Stimulated activated CD4-positive, alpha-beta T cell treated with anti-CD3 and anti-CD28 coated beads, Interleukin-4, amount 100 ng/mL, for 48 hours (primary cell): ENCODE data around the gene TIMP2.

ENCODE experiments used
- DNase-seq, 2 donors: peaks; one replicate each; pipeline ENCODE4 v3.0.0-alpha.2; 2020; ENCODE audit warnings: low read depth in 2 of 2

TIMP2 gene

DNA sequence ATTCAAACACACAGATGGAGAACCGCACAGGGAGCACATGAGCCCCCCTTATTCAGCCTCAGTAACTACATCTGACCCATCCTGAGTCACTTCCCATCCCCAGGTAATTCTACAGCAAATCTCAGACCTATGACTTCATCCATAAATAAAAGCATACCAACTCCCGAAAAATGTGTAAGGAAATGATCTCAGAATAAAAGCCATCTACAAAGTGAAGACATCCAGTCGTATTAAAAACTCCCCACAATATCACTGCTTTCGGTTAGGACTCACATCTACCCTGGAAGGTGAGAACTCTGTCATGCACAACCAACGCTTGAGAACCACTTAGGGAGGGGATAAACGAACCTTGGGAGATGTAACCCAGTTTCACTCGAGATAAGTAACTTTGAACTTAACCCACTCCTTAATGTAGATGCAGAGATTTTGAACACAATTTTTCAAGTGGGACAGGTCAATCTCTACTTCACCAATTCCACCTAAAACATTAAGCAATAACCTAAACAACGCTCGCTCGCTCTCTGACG, 85.9 kb downstream of the TIMP2 start:
- no peak for DNase-seq

DNA sequence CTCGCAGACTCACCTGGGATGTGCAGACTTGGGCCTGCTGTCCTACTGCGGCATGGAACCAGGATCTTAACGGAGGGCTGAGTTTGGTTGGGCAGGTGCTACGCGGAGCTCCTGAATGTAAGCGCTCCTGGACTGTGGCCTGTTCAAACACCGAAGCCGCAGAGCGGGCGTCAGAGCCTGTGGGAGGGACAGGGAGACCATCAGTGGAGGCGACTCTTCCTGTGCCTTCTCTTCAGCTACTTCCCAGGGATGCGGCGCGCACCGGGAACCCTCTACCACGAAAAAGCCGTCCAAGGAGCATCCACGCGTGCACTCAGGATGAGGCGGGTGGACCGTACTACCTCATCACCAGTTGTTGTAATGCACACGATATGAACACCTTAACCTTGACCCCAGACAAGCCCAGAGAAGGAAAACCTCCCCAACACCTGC, 86.6 kb downstream of the TIMP2 start:
- no peak for DNase-seq

GRCh38 chr17:78836420-78837021, 88.7 kb downstream of the TIMP2 start:
- DNase-seq, result no peak

- no peak for DNase-seq
These were observed 90.6 kb downstream of the TIMP2 start for GRCh38 chr17:78834571-78834970.

DNA sequence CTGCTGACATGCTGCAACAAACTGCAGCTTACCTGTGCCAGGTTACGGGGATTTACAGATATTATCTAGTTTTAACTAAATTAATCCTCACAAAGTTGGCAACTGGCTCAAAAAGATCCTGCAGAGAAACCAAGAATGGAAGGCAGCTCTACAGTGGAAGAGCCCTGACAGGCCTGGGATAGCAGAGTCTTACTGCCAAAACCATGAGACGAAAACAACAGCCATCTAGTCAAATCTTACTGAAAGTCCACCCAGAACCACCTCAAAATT, 92.7 kb downstream of the TIMP2 start:
- no peak for DNase-seq

DNA sequence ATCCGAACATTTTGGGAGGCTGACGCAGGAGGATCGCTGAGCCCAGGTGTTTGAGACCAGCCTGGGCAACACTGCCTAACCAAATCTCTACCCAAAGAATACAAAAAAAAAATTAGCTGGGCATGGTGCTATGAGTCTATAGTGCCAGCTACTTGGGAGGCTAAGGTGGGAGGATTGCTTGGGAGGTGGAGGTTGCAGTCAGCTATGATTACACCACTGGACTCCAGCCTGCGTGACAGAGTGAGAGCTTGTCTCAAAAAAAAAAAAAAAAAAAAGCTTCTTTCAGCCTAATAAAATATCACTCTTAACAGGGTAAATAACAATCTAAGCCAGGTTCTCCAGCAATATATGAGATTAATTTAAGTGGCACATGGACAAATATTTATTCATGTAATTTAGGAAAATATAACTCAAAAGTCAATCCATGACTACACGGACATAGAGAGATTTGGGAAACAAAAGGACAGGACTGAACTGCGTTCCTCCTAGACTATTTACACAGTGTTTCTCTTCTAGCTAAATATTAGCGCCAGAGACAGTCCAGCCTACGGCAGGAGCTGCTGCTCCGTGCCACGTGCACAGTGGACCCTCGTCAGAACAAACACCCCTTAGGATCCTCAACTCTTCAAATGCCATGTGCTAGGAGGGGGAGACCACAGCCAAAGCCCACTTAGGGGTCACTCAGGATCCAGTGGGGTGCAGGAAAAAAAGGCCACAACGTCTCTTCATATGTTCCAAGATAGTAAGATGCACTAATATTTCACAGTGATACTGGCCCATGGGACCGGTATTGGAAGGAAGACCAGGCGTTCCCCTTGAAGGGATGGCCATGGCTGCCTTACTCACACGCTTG, 93.3 kb downstream of the TIMP2 start:
- no peak for DNase-seq

DNA sequence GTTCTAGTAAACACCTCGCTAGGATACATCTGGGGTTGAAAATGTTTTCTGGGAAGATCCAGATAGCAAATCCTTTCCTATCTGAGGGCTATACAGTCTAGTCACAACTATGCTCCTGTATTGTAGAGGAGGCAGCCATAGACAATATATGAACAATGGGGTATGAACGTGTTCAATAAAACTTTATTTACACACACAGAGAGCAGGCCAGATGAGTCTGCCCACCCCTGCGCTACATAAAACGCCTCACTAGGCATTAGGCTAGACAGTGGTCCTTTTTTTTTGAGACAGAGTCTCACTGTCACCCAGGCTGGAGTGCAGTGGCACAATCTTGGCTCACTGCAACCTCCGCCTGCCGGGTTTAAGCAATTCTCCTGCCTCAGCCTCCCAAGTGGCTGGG, 95.7 kb downstream of the TIMP2 start:
- no peak for DNase-seq

- no peak for DNase-seq
These were observed 96.6 kb downstream of the TIMP2 start for GRCh38 chr17:78828470-78829185.

DNA sequence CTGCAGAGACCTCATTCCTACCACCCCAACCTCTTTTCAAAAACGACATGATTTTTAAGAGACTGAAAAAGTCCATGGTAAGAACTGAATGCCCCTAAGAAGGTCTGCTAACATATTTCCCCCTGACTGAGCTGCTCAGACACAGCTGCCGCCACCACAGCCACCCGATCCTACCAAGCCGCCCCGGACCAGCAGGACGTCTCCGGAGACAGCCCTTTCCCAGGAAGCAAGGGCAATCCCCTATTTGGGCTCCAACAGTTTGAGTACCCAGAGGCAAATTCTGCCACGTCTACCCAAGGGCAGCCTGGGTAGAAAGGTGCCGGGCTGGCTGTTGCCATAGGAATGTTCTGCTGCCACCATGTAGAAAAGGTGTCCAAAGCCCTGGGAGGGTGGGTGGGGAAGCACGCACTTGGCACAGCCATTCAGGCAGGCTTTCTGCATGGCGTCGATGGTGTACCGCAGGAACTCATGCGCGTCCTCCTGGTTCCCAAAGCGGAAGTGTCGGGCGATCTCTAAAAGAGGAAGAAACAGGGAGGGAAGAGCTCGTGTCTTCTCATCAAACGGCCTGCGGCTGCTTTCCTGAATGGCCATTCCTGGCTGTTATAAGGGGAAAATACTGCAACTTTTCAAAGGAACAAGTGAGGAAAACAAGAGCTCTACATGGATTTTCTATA, 98.2 kb downstream of the TIMP2 start:
- no peak for DNase-seq

- DNase-seq, result no peak
These were observed 98.8 kb downstream of the TIMP2 start for GRCh38 chr17:78826421-78826820.

DNA sequence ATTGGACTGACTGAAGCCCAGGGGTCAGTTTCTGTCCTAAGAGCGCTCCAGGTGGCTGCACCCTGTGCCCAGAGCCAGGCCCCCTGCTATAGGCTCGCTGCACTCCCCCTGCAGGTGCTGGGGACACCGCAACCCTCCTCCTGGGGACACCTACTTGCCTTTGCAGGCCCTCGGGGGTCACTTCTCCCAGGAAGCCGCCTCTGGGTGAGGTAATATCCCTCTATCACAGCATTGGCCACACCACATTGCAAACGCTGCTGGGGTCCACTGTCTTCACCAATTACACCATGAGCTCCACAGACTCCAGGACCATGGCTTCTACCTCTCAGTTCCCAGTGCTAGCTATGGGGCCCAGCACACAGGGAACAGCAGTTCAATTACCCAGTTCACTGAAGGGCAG, 99.5 kb downstream of the TIMP2 start:
- DNase-seq, result no peak

DNA sequence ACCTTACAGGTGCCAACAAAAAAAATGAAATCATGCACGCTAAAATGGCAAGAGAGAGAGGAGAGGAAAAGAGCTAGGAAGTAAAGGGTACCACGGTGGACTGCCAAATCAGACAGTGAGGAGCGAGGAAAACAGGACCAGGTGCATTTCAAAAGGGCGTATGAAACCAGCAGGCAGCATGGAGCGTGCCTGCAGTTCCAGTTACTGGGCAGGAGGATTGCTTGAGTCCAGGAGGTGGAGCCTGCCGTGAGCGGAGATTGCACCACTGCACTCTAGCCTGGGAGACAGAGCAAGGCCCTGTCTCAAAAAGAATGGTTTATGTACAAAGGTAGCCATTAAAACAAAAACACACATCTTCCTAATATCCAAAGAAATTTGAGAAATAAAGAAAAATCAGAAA, 100.9 kb downstream of the TIMP2 start:
- DNase-seq, result no peak

DNA sequence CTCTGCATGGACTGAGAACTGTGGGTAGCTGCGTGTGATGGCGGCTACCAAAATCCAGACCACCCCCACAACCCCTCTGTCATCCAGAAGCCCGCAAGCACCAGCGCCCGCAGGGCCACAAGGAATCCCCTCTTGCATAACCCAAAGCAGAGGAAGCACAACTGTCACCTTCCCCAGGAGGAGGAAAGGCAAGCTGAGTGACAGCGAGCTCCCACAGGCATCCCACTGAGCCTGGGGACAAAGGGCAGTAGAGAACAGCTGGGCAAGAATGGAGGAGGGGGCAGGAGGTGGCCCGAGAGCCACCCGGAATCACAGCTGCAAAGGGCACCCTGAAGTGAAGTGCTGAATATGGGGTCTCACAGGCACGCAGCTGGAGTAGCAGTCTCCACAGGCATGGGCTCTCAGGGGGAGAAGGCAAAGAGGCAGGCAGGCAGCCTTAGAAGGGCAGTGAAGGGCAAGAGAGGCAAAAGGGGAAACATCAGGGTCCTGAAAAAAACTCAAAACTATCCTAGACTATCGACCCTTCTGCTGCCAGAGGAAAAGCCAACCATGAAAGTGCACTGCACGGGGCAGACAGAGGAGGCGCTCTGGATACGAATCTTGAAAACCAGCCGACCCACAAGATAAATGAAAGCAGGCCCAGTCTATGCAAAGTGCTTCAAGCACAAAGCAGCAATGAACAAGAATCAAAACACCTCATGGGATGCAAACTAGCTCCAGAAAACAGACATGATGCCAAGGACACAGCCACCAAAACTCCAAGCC, 101.7 kb downstream of the TIMP2 start:
- no peak for DNase-seq

- no peak for DNase-seq
These were observed 102.6 kb downstream of the TIMP2 start for GRCh38 chr17:78822552-78822951.

DNA sequence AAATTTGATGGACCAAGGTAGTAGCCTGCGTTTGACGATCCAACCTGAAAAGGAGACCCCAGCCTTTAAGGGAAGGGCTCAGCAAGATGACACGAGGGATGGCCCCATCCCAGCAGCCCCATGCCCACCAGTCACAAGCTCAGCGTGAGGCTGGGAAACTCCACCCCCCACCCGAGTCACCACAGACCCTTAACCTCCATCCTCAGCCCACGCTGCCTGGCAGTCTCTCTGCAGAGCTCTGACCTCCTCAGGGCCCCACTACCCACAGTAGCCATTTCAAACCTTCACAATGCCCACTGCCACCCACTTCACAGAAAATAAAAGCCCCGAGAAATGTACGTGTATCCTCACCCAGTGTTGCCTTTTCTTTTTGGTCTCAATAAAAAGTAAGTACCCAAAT, 103.2 kb downstream of the TIMP2 start:
- DNase-seq, result no peak

- no peak for DNase-seq
These were observed 104.3 kb downstream of the TIMP2 start for GRCh38 chr17:78820841-78821240.

GRCh38 chr17:78819806-78820792, 105.1 kb downstream of the TIMP2 start:
- DNase-seq, result no peak

GRCh38 chr17:78819402-78819801, 105.8 kb downstream of the TIMP2 start:
- DNase-seq, result no peak

- DNase-seq, result no peak
These were observed 106.3 kb downstream of the TIMP2 start for GRCh38 chr17:78818932-78819331.

DNA sequence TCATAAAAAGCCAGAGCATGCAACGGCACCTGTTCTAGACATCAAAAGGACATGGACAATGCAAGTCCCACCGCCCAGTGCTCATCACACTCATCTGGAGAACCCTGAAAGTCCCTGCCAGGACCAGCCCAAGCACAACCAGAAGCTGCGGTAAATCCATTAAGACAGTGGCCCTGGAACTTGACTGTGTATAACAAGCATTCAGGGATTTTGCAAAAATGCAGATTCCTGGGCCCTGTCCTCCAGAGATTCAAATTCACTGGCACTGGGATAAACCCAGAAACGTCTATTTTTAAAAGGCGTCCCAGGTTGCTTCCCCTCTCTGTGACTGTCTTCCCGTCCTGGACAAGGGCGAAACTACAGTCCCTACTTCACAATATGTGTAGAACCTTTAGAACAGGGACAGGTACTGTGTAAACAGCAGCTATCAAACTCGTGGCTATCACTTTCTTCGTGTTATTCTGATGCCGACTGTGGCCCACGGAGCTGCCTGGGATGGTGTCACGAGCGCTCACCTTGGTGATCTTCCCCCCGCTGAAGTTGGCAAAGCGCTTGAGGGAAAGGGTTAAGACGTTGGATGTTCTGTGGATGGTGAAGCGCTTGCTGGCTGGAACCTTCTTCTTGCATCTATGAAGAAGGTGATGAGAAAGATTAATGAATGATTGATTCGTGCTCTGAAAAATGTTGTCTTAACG, 106.9 kb downstream of the TIMP2 start:
- no peak for DNase-seq
